ENCODE measurements around the gene ACAP3. TPM values are rescaled to one million over a fixed set of nuclear protein-coding genes. Genes with fewer than 3 reads are reported as not detected.
A peak's percentile ranks its signal among the peaks of the same experiment; 100 is the strongest.
"Not testable (repeated sequence)": the region's sequence is repeated elsewhere in the genome, so short reads cannot be mapped to it uniquely, and the experiment has no call there.

The ACAP3 gene
- total RNA-seq, 2 donors from 2014 or later: 32.5 to 60.5 TPM

DNA sequence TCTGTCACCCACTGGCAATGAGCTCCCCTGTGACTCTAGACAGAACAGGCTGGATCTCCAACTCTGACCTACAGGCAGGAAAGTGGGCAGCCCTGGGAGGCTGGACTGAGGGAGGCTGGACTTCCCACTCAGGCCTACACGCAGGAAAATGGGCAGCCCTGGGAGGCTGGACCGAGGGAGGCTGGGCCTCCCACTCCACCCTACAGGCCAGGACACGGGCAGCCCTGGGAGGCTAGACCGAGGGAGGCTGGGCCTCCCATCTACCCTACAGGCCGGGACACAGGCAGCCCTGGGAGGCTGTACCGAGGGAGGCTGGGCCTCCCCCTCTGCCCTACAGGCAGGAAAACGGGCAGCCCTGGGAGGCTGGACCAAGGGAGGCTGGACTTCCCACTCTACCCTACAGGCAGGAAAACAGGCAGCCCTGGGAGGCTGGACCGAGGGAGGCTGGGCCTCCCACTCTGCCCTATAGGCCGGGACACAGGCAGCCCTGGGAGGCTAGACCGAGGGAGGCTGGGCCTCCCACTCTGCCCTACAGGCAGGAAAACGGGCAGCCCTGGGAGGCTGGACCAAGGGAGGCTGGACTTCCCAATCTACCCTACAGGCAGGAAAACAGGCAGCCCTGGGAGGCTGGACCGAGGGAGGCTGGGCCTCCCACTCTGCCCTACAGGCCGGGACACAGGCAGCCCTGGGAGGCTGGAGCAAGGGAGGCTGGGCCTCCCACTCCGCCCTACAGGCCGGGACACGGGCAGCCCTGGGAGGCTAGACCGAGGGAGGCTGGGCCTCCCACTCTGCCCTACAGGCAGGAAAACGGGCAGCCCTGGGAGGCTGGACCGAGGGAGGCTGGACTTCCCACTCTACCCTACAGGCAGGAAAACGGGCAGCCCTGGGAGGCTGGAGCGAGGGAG is 59.5 kb downstream of the ACAP3 start:
- not testable (repeated sequence) for H3K4me3 Mint-ChIP-seq; DNase-seq (ENCODE audit: low spot score); H3K9me3 Mint-ChIP-seq; ATAC-seq; H3K27me3 Mint-ChIP-seq; H3K4me1 Mint-ChIP-seq (ENCODE audit: low read depth in 2 of 2); H3K36me3 Mint-ChIP-seq; H3K27ac Mint-ChIP-seq

DNA sequence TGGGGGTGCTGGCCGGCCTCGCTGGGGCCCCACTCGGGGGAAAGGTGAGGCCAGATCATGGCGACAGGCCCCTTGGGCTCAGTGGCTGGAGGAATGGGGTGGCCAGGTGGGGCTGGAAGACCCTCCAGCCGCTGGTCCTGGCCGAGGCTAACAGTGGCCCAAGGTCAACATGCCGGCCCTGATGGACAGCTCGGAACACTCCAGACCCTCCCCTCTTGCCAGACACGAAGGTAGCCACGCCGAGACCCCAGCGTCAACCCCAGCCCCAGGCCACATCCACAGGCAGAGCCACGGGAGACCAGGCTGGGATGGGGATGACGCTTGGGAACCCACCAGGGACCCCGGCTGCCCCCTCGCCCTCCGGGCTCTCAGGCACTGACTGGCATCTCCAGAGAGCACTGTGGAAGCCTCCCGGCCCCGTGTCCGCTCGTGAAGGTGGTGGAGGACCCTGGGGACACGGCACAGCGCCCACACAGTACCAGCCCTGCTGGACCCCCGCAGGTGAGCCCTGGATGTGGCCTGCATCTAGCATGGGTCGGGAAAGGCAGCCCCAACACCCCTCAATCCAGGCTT is 60.3 kb downstream of the ACAP3 start:
- Mint-ChIP-seq H3K9me3 (no peaks in the 10 kb centered on the region), H3K36me3 (no peaks in the 10 kb centered on the region), H3K27me3 (no peaks in the 10 kb centered on the region), H3K27ac (no peak overlapping the region), H3K4me1 (ENCODE audit: low read depth in 2 of 2) (peaks cover 5 to 8% of the 10 kb centered on the region in 2 donors), H3K4me3 (no peak overlapping the region)
- ATAC-seq: no peak
- no peak for DNase-seq (ENCODE audit: low spot score)

DNA sequence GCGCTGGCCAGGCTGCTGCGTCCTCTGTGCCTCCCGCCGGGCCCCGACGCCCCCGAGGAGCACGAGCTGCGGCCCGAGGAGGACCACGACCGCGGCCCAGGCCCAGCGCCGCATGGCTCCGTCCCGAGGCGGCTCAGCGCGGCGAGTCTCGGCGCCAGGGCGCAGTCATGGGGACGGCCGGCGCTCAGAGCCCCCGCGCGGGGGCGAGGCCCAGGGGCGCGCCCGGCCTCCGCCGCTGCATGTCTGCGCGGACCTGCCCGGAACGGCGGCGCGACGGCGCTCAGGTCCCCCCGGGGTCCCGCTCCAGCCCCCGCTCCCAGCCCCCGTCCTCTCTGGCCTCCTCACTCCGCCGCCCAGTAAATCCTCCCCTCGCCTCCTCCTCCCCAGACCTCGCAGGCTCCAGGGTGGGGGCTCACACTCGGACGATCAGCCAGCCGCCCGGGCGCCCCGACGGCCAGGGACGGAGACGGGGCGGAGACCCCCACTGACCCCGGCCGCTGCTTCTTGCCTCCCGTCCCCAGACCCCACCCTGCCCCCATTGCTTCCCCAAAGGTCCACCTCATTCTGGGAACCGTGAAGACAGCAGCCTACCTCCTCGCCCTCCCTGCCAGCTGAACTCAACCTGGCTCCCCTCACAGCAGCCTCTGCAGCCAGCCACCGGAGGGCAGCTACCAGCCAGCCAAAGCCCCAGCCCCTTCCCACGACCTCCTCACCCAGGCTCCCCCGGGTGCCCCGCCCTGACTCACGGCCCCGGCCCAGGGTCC is 61.0 kb downstream of the ACAP3 start, which contains the start of gene C1QTNF12:
TSS of gene C1QTNF12 (minus strand) at position 146 of the 764 bp plus-strand sequence. CDS start at position 114, 32 bp downstream.
- Mint-ChIP-seq H3K36me3 (no peaks in the 10 kb centered on the region), H3K27ac (no peak within 1 kb of the TSS), H3K4me1 (ENCODE audit: low read depth in 2 of 2) (peaks cover 5 to 8% of the 10 kb centered on the region in 2 donors), H3K9me3 (no peaks in the 10 kb centered on the region), H3K27me3 (no peaks in the 10 kb centered on the region), H3K4me3 (no peak within 1 kb of the TSS)
- ATAC-seq (peak; percentile 2 to 13), DNase-seq (ENCODE audit: low spot score) (no peak)

DNA sequence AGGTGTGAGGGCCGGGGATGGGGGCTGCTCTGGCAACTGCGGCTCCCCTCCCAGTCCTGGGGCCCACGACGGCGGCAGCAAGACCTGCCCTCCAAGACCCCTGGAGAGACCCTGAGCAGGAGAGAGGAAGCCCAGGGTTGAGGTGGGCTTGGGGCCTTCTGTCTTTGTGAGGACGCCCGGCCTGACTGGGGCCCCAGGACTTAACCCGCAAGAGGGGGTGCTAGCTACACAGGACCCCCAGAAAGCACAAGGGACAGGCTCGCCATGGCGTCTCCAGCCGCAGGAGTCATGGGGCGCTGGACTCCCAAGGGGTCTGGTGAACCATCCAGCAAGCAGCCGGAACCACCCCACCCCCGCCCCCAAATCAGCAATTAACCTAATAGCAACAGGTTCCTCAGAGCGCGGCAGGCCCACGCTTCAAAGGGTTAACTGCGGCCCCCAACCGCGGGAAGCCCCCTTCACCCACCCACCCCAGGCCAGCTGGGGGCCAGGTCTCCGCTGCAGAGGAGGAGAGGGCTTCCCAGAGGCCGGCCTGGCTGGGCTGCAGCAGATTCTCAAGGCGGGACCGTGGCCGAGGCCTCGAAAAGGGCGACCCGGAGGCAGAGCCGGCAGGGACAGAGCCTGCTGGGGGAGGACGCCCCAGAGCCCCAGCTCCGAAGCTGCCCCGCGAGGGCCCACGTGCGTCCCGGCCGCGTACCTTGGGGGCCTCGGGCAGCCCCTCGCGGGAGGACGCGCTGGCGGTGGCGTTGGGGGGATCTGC is 61.7 kb downstream of the ACAP3 start:
- ATAC-seq: peak in 1 of 2 donors; percentile 4
- no peak for DNase-seq (ENCODE audit: low spot score)
- Mint-ChIP-seq H3K4me3 (no peak overlapping the region), H3K27ac (no peak overlapping the region), H3K36me3 (no peaks in the 10 kb centered on the region), H3K9me3 (no peaks in the 10 kb centered on the region), H3K27me3 (no peaks in the 10 kb centered on the region), H3K4me1 (ENCODE audit: low read depth in 2 of 2) (peaks cover 2 to 6% of the 10 kb centered on the region in 2 donors)

DNA sequence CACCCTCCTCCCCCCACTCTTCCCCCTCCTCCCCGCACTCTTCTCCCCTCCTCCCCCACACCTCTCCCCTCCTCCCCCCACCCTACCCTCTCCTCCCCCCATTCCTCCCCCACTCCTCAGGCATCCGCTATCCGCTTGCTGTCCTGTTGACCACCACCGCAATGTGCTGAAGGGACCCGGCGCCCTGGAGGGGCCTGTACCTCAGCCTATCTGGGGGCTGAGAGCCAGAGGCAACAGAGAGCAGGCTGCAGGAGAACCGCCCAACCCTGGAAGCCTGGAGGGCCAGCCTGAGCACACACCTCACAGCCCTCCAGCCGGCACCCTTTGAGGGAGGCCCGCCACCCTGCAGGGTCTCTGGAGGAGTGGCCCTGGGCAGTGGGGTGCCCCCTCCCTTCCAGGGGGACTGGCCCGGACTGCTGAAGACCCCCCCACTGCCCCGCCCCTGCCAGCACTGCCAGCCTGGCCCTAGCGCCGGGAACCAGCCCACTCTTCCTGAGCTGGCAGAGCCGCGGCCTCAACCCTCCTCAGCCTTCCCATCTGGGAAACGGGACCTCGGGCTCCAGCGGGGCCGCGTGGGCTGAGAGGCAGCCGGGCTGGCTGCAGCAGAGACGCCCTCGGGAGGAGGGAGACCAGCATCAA is 62.4 kb downstream of the ACAP3 start:
- Mint-ChIP-seq H3K4me3 (no peak overlapping the region), H3K27me3 (no peaks in the 10 kb centered on the region), H3K4me1 (ENCODE audit: low read depth in 2 of 2) (peaks cover 0 to 4% of the 10 kb centered on the region in 2 donors), H3K36me3 (no peaks in the 10 kb centered on the region), H3K9me3 (no peaks in the 10 kb centered on the region), H3K27ac (no peak overlapping the region)
- DNase-seq (ENCODE audit: low spot score): no peak
- ATAC-seq: no peak

DNA sequence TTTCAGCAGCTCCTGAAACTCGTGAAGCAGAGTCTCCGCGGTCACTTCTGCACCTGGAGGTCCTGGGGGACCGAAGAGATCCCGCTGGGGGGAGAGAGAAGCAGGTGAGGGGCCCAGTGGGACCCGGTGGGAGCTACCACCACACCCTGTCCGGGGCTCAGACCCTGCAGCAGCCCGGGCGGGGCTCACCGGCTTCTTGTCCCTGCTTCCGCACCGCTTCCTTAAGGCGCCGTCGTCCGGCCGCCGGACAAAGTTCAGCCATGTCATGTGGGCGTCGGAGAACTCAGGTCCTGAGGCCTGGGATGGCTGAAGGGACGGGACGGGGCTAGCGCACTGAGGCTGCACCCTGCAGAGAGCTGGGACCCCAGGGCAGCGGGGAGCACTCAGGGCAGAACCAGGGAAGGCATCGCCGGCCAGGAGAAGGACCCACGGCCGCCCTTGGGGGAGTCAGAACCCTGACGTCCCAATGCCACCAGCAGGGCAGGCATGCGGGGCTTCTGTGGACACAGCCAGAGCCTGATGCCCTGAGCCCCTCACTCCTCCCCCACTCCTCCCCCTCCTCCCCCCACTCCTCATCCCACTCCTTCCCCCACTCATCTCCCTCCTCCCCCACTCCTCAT is 63.4 kb downstream of the ACAP3 start:
- H3K4me3 Mint-ChIP-seq: no peak overlapping the region
- no peaks in the 10 kb centered on the region for H3K27me3 Mint-ChIP-seq
- no peak for ATAC-seq

DNA sequence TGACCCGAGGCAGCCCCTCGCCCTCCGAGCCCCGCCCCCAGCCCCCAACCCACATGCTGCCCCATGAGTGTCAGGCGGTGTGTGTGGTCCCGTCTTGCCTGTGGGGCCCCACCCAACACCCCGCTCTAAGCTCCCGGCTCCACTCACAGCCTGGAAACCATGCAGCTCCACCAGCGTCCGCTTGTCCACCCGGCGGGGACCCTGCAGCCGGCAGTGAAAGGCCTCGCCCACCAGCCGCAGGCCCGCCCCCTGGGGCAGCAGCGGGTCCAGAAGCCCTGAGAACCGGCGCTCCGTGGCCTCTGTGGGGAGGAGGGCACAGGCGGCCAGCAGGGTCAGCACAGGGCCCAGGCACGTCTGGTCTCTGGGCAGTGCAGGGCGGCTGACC is 63.9 kb downstream of the ACAP3 start:
- Mint-ChIP-seq H3K9me3 (no peaks in the 10 kb centered on the region), H3K4me1 (ENCODE audit: low read depth in 2 of 2) (no peaks in the 10 kb centered on the region), H3K27ac (no peak overlapping the region), H3K4me3 (no peak overlapping the region), H3K36me3 (no peaks in the 10 kb centered on the region), H3K27me3 (no peaks in the 10 kb centered on the region)
- DNase-seq (ENCODE audit: low spot score) (no peak), ATAC-seq (no peak)

More for the DNA sequence above, 63.4 kb downstream of the ACAP3 start:
- Mint-ChIP-seq H3K27ac (no peak overlapping the region), H3K4me1 (ENCODE audit: low read depth in 2 of 2) (no peaks in the 10 kb centered on the region), H3K9me3 (no peaks in the 10 kb centered on the region), H3K36me3 (no peaks in the 10 kb centered on the region)
- DNase-seq (ENCODE audit: low spot score): no peak

DNA sequence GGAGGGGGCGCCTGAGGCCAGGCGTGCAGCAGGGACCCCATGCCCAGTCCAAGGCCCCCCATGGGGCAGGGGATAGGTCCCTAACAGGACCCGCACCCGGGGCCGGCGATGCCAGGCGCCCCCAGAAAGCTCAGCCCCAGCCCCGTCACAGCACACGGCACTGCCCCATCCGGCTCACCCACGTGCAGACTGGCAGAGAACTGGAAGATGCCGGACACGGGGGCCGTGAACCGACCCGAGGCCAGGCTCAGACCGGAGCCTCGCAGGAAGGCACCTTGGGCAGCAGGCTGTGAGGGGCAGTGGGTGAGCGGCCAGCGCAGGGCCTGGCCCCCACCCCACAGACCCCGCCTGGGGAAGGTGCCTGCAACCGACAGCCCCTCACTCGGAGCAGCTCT is 64.5 kb downstream of the ACAP3 start:
- H3K27me3 Mint-ChIP-seq: no peaks in the 10 kb centered on the region
- no peaks in the 10 kb centered on the region for H3K9me3 Mint-ChIP-seq
- DNase-seq (ENCODE audit: low spot score) (no peak), ATAC-seq (no peak)
- H3K4me3 Mint-ChIP-seq: no peak overlapping the region
- H3K4me1 Mint-ChIP-seq (ENCODE audit: low read depth in 2 of 2): no peaks in the 10 kb centered on the region
- no peaks in the 10 kb centered on the region for H3K36me3 Mint-ChIP-seq
- no peak overlapping the region for H3K27ac Mint-ChIP-seq

DNA sequence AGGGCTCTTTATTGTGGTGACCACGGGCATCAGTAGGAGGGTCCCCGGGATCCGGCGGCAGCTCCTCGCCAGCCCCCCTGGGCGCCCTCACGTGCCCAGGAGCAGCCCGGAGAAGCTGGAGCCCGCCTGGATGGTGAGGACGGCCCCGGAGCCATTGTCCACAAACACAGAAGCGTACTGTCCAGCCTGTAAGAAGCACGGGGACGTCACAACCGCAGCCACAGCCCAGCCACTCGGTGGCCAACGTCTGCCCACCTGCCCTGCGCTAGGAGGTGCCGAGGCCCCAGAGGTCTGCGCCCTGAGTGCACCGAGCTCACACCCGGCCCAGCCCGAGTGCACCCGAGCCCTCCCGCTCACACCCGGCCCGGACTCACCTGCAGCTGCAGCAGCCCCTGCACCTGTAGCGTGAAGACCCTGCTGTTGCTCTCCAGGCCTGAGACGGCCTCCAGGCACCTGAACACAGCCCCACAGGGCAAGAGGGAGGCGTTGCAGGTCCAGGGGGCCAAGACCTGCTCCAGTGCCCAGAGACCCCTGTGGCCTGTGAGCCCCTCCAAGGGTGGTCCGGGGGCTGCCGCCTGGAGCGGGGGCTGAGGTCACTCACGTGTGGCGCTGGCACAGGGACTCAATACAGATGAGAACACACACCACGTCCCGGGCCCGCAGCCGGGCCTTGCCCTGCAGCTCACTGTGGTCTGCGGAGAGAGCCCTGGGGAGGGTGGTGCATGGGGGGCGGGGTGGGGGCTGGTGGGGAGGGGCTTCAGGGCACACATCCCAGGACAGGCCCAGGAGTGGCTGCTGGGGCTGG is 65.1 kb downstream of the ACAP3 start:
- Mint-ChIP-seq H3K9me3 (no peaks in the 10 kb centered on the region), H3K4me3 (no peak overlapping the region), H3K4me1 (ENCODE audit: low read depth in 2 of 2) (no peaks in the 10 kb centered on the region), H3K27ac (no peak overlapping the region), H3K27me3 (no peaks in the 10 kb centered on the region), H3K36me3 (no peaks in the 10 kb centered on the region)
- ATAC-seq (no peak), DNase-seq (ENCODE audit: low spot score) (no peak)

Other genes starting within 250 kb of the ACAP3 start
- not detected for gene RNF223, start 233.6 kb downstream of the ACAP3 start, total RNA-seq
- 10 to 100 TPM; 18.6 to 37.1 TPM for gene C1orf159, start 191.8 kb downstream of the ACAP3 start, total RNA-seq
- under 1 TPM in 1 of 2 donors, not detected in 1; 0.31 TPM for gene TTLL10, start 134.1 kb downstream of the ACAP3 start, total RNA-seq
- gene TNFRSF18, start 101.3 kb downstream of the ACAP3 start, total RNA-seq: 100 to 1,000 TPM; 295 to 591 TPM
- gene TNFRSF4, start 93.8 kb downstream of the ACAP3 start, total RNA-seq: 100 to 1,000 TPM in 1 of 2 donors, 10 to 100 TPM in 1; 56.8 to 305 TPM
- 100 to 1,000 TPM; 243 to 251 TPM for gene SDF4, start 75.9 kb downstream of the ACAP3 start, total RNA-seq
- gene B3GALT6, start 75.7 kb downstream of the ACAP3 start, total RNA-seq: 10 to 100 TPM; 23.8 to 28.1 TPM
- 1 to 10 TPM; 5.2 to 5.6 TPM for gene C1QTNF12, start 61.2 kb downstream of the ACAP3 start, total RNA-seq
- 100 to 1,000 TPM in 1 of 2 donors, 10 to 100 TPM in 1; 70.6 to 119 TPM for gene UBE2J2, start 34.1 kb downstream of the ACAP3 start, total RNA-seq
- 1 to 10 TPM; 1.5 to 3.2 TPM for gene SCNN1D, start 27.5 kb downstream of the ACAP3 start, total RNA-seq
- 10 to 100 TPM; 19.2 to 39.0 TPM for gene PUSL1, start 667 bp upstream of the ACAP3 start, total RNA-seq
- 100 to 1,000 TPM; 122 to 204 TPM for gene INTS11, start 16.7 kb upstream of the ACAP3 start, total RNA-seq
- 10 to 100 TPM; 15.7 to 20.1 TPM for gene CPTP, start 16.9 kb upstream of the ACAP3 start, total RNA-seq
- gene TAS1R3, start 23.4 kb upstream of the ACAP3 start, total RNA-seq: under 1 TPM; 0.81 to 0.89 TPM
- 10 to 100 TPM; 29.4 to 66.5 TPM for gene DVL1, start 41.5 kb upstream of the ACAP3 start, total RNA-seq
- gene MXRA8, start 50.6 kb upstream of the ACAP3 start, total RNA-seq: not detected
- gene AURKAIP1, start 67.3 kb upstream of the ACAP3 start, total RNA-seq: 100 to 1,000 TPM; 106 to 216 TPM
- 100 to 1,000 TPM; 124 to 196 TPM for gene CCNL2, start 91.4 kb upstream of the ACAP3 start, total RNA-seq
- gene MRPL20, start 99.4 kb upstream of the ACAP3 start, total RNA-seq: 100 to 1,000 TPM; 138 to 175 TPM
- not detected for gene ANKRD65, start 113.3 kb upstream of the ACAP3 start, total RNA-seq
- gene VWA1, start 127.8 kb upstream of the ACAP3 start, total RNA-seq: 1 to 10 TPM; 1.3 to 7.7 TPM
- gene ATAD3C, start 141.8 kb upstream of the ACAP3 start, total RNA-seq: 1 to 10 TPM in 1 of 2 donors, under 1 TPM in 1; 0.17 to 1.7 TPM
- gene ATAD3B, start 163.8 kb upstream of the ACAP3 start, total RNA-seq: 100 to 1,000 TPM in 1 of 2 donors, 10 to 100 TPM in 1; 56.6 to 126 TPM
- gene ATAD3A, start 204.2 kb upstream of the ACAP3 start, total RNA-seq: 100 to 1,000 TPM in 1 of 2 donors, 10 to 100 TPM in 1; 52.7 to 126 TPM
- 1 to 10 TPM in 1 of 2 donors, not detected in 1; 1.6 TPM for gene TMEM240, start 232.7 kb upstream of the ACAP3 start, total RNA-seq